GM12878 (cell line): ENCODE data around the gene FFAR1. TPM values are rescaled to one million over a fixed set of nuclear protein-coding genes. Genes with fewer than 3 reads are reported as not detected.

Experiments used
- ATAC-seq: fragments of 200-7000 bp; cut with Tn5 transposase; 3 replicates; pipeline ENCODE4 v1.9.1; 2020; ENCODE audit warnings: mild to moderate bottlenecking, moderate library complexity
- BruUV-seq: library from RNA; stranded (reverse); fragments of 400-500 nt; replicated peaks from 2 replicates; lab custom pipeline; 2021; lab: Mats Ljungman, UMichigan
- CTCF ChIA-PET: fragments of 300-600 bp; sonication (Branson Sonifier 250); formaldehyde crosslinking; extraction: SDS; loops from one replicate; lab custom pipeline; 2021; ENCODE audit warnings: inconsistent platforms; lab: Yijun Ruan, JAX
- POLR2A ChIA-PET: fragments of 350-600 bp; formaldehyde crosslinking; extraction: SDS; loops from one replicate; lab custom pipeline; 2021; ENCODE audit warnings: inconsistent platforms; lab: Charles Lee
- RAD21 ChIA-PET: fragments of 300-600 bp; sonication (Branson Sonifier 250); formaldehyde crosslinking; loops from one replicate; lab custom pipeline; 2023; ENCODE audit warnings: antibody characterized with exemption; ENCODE audit not compliant: unreplicated experiment; lab: Charles Lee
- SMC1A ChIA-PET: fragments of 300-600 bp; sonication (Branson Sonifier 250); formaldehyde crosslinking; loops from one replicate; lab custom pipeline; 2023; ENCODE audit not compliant: unreplicated experiment, uncharacterized antibody; lab: Charles Lee
- DNase-seq: peaks from one replicate; pipeline ENCODE4 v3.0.0-alpha.2; 2011; ENCODE audit warnings: low read depth, low spot score
- FAIRE-seq: peaks from 3 replicates; lab custom pipeline; 2011; peaks lifted over from hg19 to GRCh38; lab: Jason Lieb, UNC
- H2AFZ ChIP-seq: 2 replicates; pipeline ENCODE4 v1.6.0; 2011; ENCODE audit warnings: low read depth, low read length, control low read depth; ENCODE audit not compliant: control insufficient read depth
- H3K27ac ChIP-seq: 2 replicates; pipeline ENCODE4 v1.5.1; 2011; ENCODE audit warnings: control low read depth; ENCODE audit not compliant: control insufficient read depth, insufficient read depth
- H3K27me3 ChIP-seq, 2 experiments: replicated peaks in 1 of 2; 2 replicates each; pipeline versions ENCODE4 v1.6.0 to v1.6.1; 2011; ENCODE audit warnings: low read length in 1 of 2; ENCODE audit not compliant: control insufficient read depth in 2 of 2, insufficient read depth in 2 of 2
- H3K36me3 ChIP-seq, 2 experiments: 2 replicates each; pipeline ENCODE4 v1.5.1; 2011; ENCODE audit warnings: low read length in 1 of 2; ENCODE audit not compliant: control insufficient read depth in 2 of 2, insufficient read depth in 2 of 2
- H3K4me1 ChIP-seq: 2 replicates; pipeline ENCODE4 v1.6.1; 2011; ENCODE audit warnings: mild to moderate bottlenecking, low read length, moderate library complexity, mixed read lengths; ENCODE audit not compliant: control insufficient read depth, insufficient read depth
- H3K4me2 ChIP-seq: 2 replicates; pipeline ENCODE4 v1.6.0; 2011; ENCODE audit warnings: control low read depth; ENCODE audit not compliant: control insufficient read depth, insufficient read depth
- H3K4me3 ChIP-seq: fragments of 200-600 bp; sonication (generic); 2 replicates; pipeline ENCODE4 v1.5.1; 2016
- H3K79me2 ChIP-seq: 2 replicates; pipeline ENCODE4 v1.6.0; 2011; ENCODE audit warnings: low read length; ENCODE audit not compliant: control insufficient read depth, insufficient read depth
- H3K9ac ChIP-seq: 2 replicates; pipeline ENCODE4 v1.8.0; 2011; ENCODE audit warnings: low read length, control low read depth, mixed read lengths; ENCODE audit not compliant: control insufficient read depth, insufficient read depth
- H3K9me3 ChIP-seq: replicated peaks from 3 replicates; pipeline ENCODE4 v1.5.1; 2011; ENCODE audit warnings: mild to moderate bottlenecking, low read length; ENCODE audit not compliant: control insufficient read depth, insufficient read depth
- H4K20me1 ChIP-seq: 2 replicates; pipeline ENCODE4 v1.6.0; 2011; ENCODE audit not compliant: control insufficient read depth, insufficient read depth
- ATF3 ChIP-seq: IDR thresholded peaks from 2 replicates; pipeline ENCODE4 v1.6.1; 2011; ENCODE audit warnings: low read depth, mild to moderate bottlenecking, low read length, moderate library complexity, borderline replicate concordance; ENCODE audit errors: extremely low read depth
- FOXK2 ChIP-seq: fragments of 450-650 bp; IDR thresholded peaks from 2 replicates; pipeline ENCODE4 v1.6.1; 2017; ENCODE audit warnings: mild to moderate bottlenecking, moderate library complexity
- IKZF2 ChIP-seq, 2 experiments: fragments of 450-650 bp; IDR thresholded peaks; 2 replicates each; pipeline ENCODE4 v1.6.1; 2017; ENCODE audit warnings: mild to moderate bottlenecking in 2 of 2, moderate library complexity in 2 of 2
- NR2C1 ChIP-seq: fragments of 450-650 bp; IDR thresholded peaks from 2 replicates; pipeline ENCODE4 v1.6.1; 2017; ENCODE audit warnings: antibody characterized with exemption, mild to moderate bottlenecking, moderate library complexity
- SP1 ChIP-seq: IDR thresholded peaks from one replicate; pipeline ENCODE4 v1.6.1; 2011; ENCODE audit warnings: low read depth, low read length
- ZBTB40 ChIP-seq: fragments of 450-650 bp; IDR thresholded peaks from 2 replicates; pipeline ENCODE4 v1.6.1; 2016; ENCODE audit warnings: mild to moderate bottlenecking, moderate library complexity, borderline replicate concordance
- WGBS: methylation state at CpG from one replicate; pipeline ENCODE4 v1.1.6; 2016; ENCODE audit warnings: low lambda C conversion rate; ENCODE audit not compliant: insufficient replicate concordance, insufficient coverage; ENCODE audit errors: missing lambda C conversion rate; 5-methylcytosine and 5-hydroxymethylcytosine counted together
- in situ Hi-C: fragments of 300-500 bp; cut with MboI; formaldehyde crosslinking; loops from 9 replicates; pipeline ENCODE4 v1.14.3; 2018; ENCODE audit warnings: mixed read lengths
- intact Hi-C: fragments of 100-400 bp; cut with micrococcal nuclease; formaldehyde crosslinking; loops from one replicate; pipeline ENCODE4 v1.14.2; 2022; ENCODE audit not compliant: unreplicated experiment
- polyA plus RNA-seq, 11 experiments: library from polyadenylated mRNA; depleted of rRNA in 4 of 11; unstranded in 6 of 11; stranded (reverse) in 5 of 11; fragments of >200 nt; fragmentation: Nextera tagmentation in 4 of 11; fragmentation: Illumina TruSeq in 1 of 11; extraction: Ambion mirVana in 4 of 11; extraction: Trizol in 1 of 11; gene quantifications; 1 replicate in 1 of 11; 2 replicates in 10 of 11; pipeline versions ENCODE4 v1.2.1 to v1.2.3, GENCODE V29; 2011 to 2016; ENCODE audit warnings: inconsistent platforms in 2 of 11, missing spikeins in 2 of 11, low read depth in 1 of 11
- total RNA-seq, 4 experiments: library from RNA; depleted of rRNA in 3 of 4; stranded (reverse); fragments of >200 nt in 3 of 4; fragmentation: Illumina TruSeq in 1 of 4; extraction: Trizol in 1 of 4; gene quantifications; 2 replicates each; pipeline versions ENCODE4 v1.2.1 to v1.2.3, GENCODE V29; 2013 to 2021
- TF ChIP-seq, protein P1 (sequence below): fragments of 450-650 bp; IDR thresholded peaks from 2 replicates; pipeline ENCODE4 v1.6.1; 2017; ENCODE audit warnings: borderline replicate concordance

FFAR1 gene
- total and polyA plus RNA-seq, 10 of the 15 experiments (the other 5 are each of a cell fraction or from before 2014, with no cell fraction given), result 0.05 to 0.62 (median 0.14) TPM; not detected in 2

GRCh38 chr19:35311901-35312665 lies 35.6 kb upstream of the FFAR1 start:
- intact Hi-C loops (no loop called here), in situ Hi-C loops (no loop called here)
- FAIRE-seq, result no peak
- ATAC-seq, result no peak
- Histone ChIP-seq H4K20me1 (no peaks in the 10 kb centered on the region), H3K36me3 (no peaks in the 10 kb centered on the region; a peak in 1 of 4 replicates), H3K9ac (no peak overlapping the region), H3K27ac (no peak overlapping the region), H3K9me3 (no peaks in the 10 kb centered on the region), H3K4me1 (no peaks in the 10 kb centered on the region), H3K4me2 (no peak overlapping the region), H2AFZ (no peak overlapping the region), H3K4me3 (no peak overlapping the region), H3K79me2 (no peaks in the 10 kb centered on the region), H3K27me3 (no peaks in the 10 kb centered on the region)
- no peak for TF ChIP-seq NR2C1
- TF ChIP-seq SP1, result no peak
- no peak for TF ChIP-seq IKZF2 (IDR thresholded peaks at IDR 0.05)
- no peak for TF ChIP-seq FOXK2
- ChIA-PET CTCF (no interaction called here), SMC1A (interaction anchor here (0.6 to 2.3 kb wide), 4 partner anchors 11 to 219 kb away, joined by 3 to 10 read pairs (median 6); no protein-coding TSS in a partner anchor), RAD21 (interaction anchor here (1.7 kb wide), 1 partner anchor 156 kb away, joined by 5 read pairs; no protein-coding TSS in a partner anchor), POLR2A (interaction anchor here (1.0 kb wide), 1 partner anchor 11 kb away, joined by 3 read pairs; no protein-coding TSS in a partner anchor)
- BruUV-seq, result no TSS peak
- WGBS, result 62% methylated on average over 21 of the region's 21 CpGs
- no peak for DNase-seq

DNA sequence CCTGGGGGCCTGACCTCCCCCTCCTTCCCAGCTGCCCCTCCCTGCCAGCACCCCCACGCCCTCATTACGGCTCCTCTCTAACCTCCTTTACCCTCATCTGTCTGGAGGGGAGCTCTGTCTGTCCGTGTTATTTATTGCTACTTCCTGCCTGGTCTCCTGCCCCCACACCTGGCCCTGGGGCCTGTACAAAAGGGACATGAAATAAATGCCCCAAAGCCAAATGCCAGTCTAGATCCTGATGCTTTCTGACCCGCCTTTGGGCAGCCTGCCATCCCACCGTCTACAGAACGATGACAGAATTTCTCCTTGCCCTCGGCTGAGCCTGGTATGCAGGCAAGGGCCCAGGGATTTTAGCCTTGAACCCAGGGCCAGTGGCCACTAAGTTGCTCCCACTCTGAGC lies 34.1 kb upstream of the FFAR1 start:
- no peak overlapping the region for H3K9ac ChIP-seq
- FAIRE-seq (no peak), DNase-seq (no peak), ATAC-seq (no peak)
- peaks cover under 1% of the 10 kb centered on the region; the same call in 1 of the 2 replicates for H3K4me1 ChIP-seq
- H3K4me3 ChIP-seq, result no peak overlapping the region
- CTCF ChIA-PET, result interaction anchor here (0.7 to 1.3 kb wide), 2 partner anchors 62 to 149 kb away, joined by 4 to 5 read pairs; no protein-coding TSS in a partner anchor
- no peaks in the 10 kb centered on the region for H4K20me1 ChIP-seq
- BruUV-seq, result no TSS peak
- RAD21 ChIA-PET, result interaction anchor here (0.6 to 1.7 kb wide), 3 partner anchors 18 to 379 kb away, joined by 3 to 5 read pairs (median 3); no protein-coding TSS in a partner anchor
- SMC1A ChIA-PET, result interaction anchor here (1.1 to 2.3 kb wide), 3 partner anchors 9 to 57 kb away, joined by 6 to 10 read pairs (median 9); no protein-coding TSS in a partner anchor
- in situ Hi-C loops (no loop called here), intact Hi-C loops (no loop called here)
- no peak overlapping the region for H3K4me2 ChIP-seq
- no peaks in the 10 kb centered on the region for H3K27me3 ChIP-seq
- no peaks in the 10 kb centered on the region; a peak in 1 of 4 replicates for H3K36me3 ChIP-seq
- no peak overlapping the region for H2AFZ ChIP-seq
- H3K27ac ChIP-seq, result no peak overlapping the region
- H3K9me3 ChIP-seq, result no peaks in the 10 kb centered on the region
- WGBS, result 70% methylated on average over 5 of the region's 7 CpGs
- H3K79me2 ChIP-seq, result no peaks in the 10 kb centered on the region
- POLR2A ChIA-PET, result interaction anchor here (0.7 to 1.2 kb wide), 3 partner anchors 40 to 195 kb away, joined by 3 to 4 read pairs (median 3); no protein-coding TSS in a partner anchor
- no peak for TF ChIP-seq ATF3
- TF ChIP-seq, protein P1, sequence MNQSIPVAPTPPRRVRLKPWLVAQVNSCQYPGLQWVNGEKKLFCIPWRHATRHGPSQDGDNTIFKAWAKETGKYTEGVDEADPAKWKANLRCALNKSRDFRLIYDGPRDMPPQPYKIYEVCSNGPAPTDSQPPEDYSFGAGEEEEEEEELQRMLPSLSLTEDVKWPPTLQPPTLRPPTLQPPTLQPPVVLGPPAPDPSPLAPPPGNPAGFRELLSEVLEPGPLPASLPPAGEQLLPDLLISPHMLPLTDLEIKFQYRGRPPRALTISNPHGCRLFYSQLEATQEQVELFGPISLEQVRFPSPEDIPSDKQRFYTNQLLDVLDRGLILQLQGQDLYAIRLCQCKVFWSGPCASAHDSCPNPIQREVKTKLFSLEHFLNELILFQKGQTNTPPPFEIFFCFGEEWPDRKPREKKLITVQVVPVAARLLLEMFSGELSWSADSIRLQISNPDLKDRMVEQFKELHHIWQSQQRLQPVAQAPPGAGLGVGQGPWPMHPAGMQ, result no peak
- TF ChIP-seq ZBTB40, result no peak
